Kidney (tissue), 14 donors: ENCODE results near the gene ADARB2. TPM values are rescaled to one million over a fixed set of nuclear protein-coding genes. Genes with fewer than 3 reads are reported as not detected.

Source experiments
- DNase-seq, 5 donors: peaks; one replicate each; pipeline ENCODE4 v3.0.0-alpha.2; 2013 to 2020
- FAIRE-seq: peaks from 2 replicates; lab custom pipeline; 2012; peaks lifted over from hg19 to GRCh38; lab: Jason Lieb, UNC
- H3K27ac ChIP-seq, 2 donors: one replicate each; pipeline ENCODE4 v1.7.0; 2013; ENCODE audit warnings: low read depth in 2 of 2, low read length in 2 of 2, inconsistent platforms in 1 of 2
- H3K27me3 ChIP-seq: one replicate; pipeline ENCODE4 v1.7.1; 2013; ENCODE audit warnings: low read length, inconsistent platforms; ENCODE audit not compliant: control insufficient read depth, insufficient read depth
- H3K36me3 ChIP-seq, 3 donors: one replicate each; pipeline versions ENCODE4 v1.7.0 to v1.7.1; 2013; ENCODE audit warnings: low read length in 3 of 3, control low read depth in 1 of 3, inconsistent platforms in 1 of 3; ENCODE audit not compliant: insufficient read depth in 3 of 3, control insufficient read depth in 2 of 3
- H3K4me1 ChIP-seq, 3 donors: one replicate each; pipeline versions ENCODE4 v1.7.0 to v1.7.1; 2013; ENCODE audit warnings: low read length in 3 of 3, inconsistent platforms in 1 of 3, low read depth in 1 of 3; ENCODE audit not compliant: control insufficient read depth in 2 of 3, insufficient read depth in 2 of 3
- H3K4me3 ChIP-seq, 3 donors: one replicate each; pipeline versions ENCODE4 v1.7.0 to v1.8.1; 2013; ENCODE audit warnings: low read length in 3 of 3, control low read depth in 1 of 3, inconsistent platforms in 1 of 3
- H3K9ac ChIP-seq, 3 donors: one replicate each; pipeline versions ENCODE4 v1.7.0 to v1.7.1; 2013; ENCODE audit warnings: low read length in 3 of 3, control low read depth in 1 of 3, inconsistent platforms in 1 of 3
- H3K9me3 ChIP-seq, 3 donors: one replicate each; pipeline versions ENCODE4 v1.7.0 to v1.7.1; 2013; ENCODE audit warnings: low read length in 3 of 3, control low read depth in 1 of 3, inconsistent platforms in 1 of 3; ENCODE audit not compliant: control insufficient read depth in 2 of 3, insufficient read depth in 1 of 3
- CTCF ChIP-seq: IDR thresholded peaks from 3 replicates; pipeline ENCODE4 v1.5.1; 2012; ENCODE audit warnings: mild to moderate bottlenecking, moderate library complexity, borderline replicate concordance; ENCODE audit not compliant: insufficient read depth; ENCODE audit errors: extremely low read depth
- intact Hi-C: fragments of 100-400 bp; cut with DNase I; formaldehyde crosslinking; loops from one replicate; pipeline ENCODE4 v1.11.1; 2022
- polyA plus RNA-seq: library from polyadenylated mRNA; stranded (reverse); fragments of 350-450 nt; fragmentation: Illumina TruSeq; extraction: RNeasy Lipid Tissue Mini Kit (QIAGEN cat#74804); gene quantifications from one replicate; pipeline ENCODE4 v1.2.3, GENCODE V29; 2014; ENCODE audit warnings: low read depth, low replicate concordance; ENCODE audit not compliant: insufficient read depth
- total RNA-seq: library from RNA; stranded (reverse); fragmentation: NEBNext Ultra II Directional; extraction: Animal tissue kit (Norgen Biotek cat#: 25700); gene quantifications from one replicate; pipeline ENCODE4 v1.2.1, GENCODE V29; 2021
- donor health status: control.
- donor health status: control.
- donor health status: control.
- donor health status: control.
- donor health status: control.
- donor health status: DM: yes; HTN: yes; CAD: no.
- donor health status: Normal renal cell carcinoma (clear cell type).

ADARB2 gene
- total and polyA plus RNA-seq, 2 donors from 2014 or later, result 1.0 to 1.3 TPM

DNA sequence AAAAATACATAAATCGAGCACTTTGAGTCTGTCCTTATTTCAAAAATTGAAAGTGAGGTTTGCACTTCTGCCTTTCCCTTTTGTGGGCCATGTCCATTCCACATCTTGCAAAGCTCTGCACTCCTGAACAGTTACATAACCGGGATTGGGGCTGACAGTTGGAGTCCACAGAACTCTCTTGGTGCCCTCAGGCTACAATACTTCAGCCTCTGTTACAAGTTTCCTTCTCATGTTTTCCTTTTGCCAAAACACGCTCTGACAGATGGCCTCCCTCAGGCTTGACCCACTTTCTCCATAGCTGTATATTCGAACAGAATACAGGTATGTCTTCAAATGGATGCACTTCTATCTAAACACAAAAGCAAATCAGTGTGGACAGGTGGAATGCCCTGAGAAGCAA lies 345.2 kb downstream of the ADARB2 start:
- Histone ChIP-seq H3K27me3 (no peaks in the 10 kb centered on the region), H3K4me3 (no peak overlapping the region), H3K9ac (no peak overlapping the region), H3K9me3 (no peaks in the 10 kb centered on the region), H3K36me3 (no peaks in the 10 kb centered on the region), H3K27ac (no peak overlapping the region), H3K4me1 (no peaks in the 10 kb centered on the region)
- no peak for TF ChIP-seq CTCF
- intact Hi-C loops, result no loop called here
- DNase-seq, result no peak
- FAIRE-seq, result no peak

- Histone ChIP-seq H3K4me3 (no peak overlapping the region), H3K4me1 (no peaks in the 10 kb centered on the region), H3K27ac (no peak overlapping the region), H3K9me3 (no peaks in the 10 kb centered on the region), H3K36me3 (no peaks in the 10 kb centered on the region), H3K27me3 (no peaks in the 10 kb centered on the region), H3K9ac (no peak overlapping the region)
- TF ChIP-seq CTCF, result no peak
- DNase-seq (no peak), FAIRE-seq (no peak)
- intact Hi-C loops, result no loop called here
Measured at GRCh38 chr10:1390200-1390599, 347.1 kb downstream of the ADARB2 start.

GRCh38 chr10:1384026-1384425 lies 353.3 kb downstream of the ADARB2 start:
- Histone ChIP-seq H3K4me3 (no peak overlapping the region), H3K4me1 (no peaks in the 10 kb centered on the region), H3K9me3 (no peaks in the 10 kb centered on the region), H3K36me3 (no peaks in the 10 kb centered on the region), H3K27ac (no peak overlapping the region), H3K9ac (no peak overlapping the region), H3K27me3 (peaks cover 2% of the 10 kb centered on the region)
- no peak for TF ChIP-seq CTCF
- DNase-seq (no peak), FAIRE-seq (no peak)
- intact Hi-C loops, result no loop called here

DNA sequence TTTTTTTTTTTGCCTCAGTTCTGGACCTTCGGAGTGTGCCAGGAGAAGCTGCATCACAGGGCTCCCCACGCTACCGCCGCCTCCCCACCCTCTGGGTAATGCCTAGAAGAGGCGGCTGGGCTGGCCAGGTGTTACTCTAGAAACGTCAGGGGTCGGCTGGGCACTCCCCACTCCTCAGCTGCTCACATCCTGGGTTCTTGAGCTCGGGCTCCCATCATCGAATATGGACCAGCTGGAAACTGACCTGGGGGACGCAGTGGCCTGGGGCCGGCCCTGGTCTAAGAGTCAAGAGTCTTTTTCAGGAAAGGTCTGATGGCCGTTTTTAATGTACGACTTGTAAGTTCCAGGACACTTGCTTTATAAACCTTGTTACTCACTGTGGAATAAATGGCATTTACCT lies 354.6 kb downstream of the ADARB2 start:
- Histone ChIP-seq H3K36me3 (no peaks in the 10 kb centered on the region), H3K4me1 (no peaks in the 10 kb centered on the region), H3K27me3 (peaks cover 2% of the 10 kb centered on the region), H3K9me3 (no peaks in the 10 kb centered on the region), H3K9ac (no peak overlapping the region), H3K27ac (no peak overlapping the region), H3K4me3 (no peak overlapping the region)
- TF ChIP-seq CTCF, result no peak
- FAIRE-seq (no peak), DNase-seq (peak in 1 of 5 donors; percentile 29)
- intact Hi-C loops, result no loop called here
